ENCODE measurements around the gene MLC1.

The MLC1 gene

DNA sequence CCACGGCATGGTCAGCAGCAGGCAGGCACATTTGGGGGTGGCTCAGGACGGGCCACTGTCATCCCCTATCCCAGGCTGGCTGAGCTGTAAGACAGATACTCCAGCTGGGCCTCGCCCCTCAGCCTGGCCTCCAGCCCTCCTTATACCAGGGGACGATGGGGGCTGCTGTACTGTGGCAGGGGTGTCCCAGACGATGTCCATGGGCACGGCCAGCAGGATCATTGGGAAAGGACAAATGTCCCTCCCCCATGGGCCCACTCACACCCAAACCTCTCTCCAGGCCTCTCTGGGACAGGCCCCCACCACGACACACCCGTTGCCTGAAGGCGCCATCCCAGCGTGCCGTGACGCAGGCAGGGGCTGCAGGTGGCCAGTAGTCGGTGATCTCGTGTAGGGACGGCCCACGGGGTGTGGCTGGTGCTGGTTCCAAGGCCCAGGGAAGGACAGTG lies 71.1 kb downstream of the MLC1 start:
- DNase-seq = no peak

DNA sequence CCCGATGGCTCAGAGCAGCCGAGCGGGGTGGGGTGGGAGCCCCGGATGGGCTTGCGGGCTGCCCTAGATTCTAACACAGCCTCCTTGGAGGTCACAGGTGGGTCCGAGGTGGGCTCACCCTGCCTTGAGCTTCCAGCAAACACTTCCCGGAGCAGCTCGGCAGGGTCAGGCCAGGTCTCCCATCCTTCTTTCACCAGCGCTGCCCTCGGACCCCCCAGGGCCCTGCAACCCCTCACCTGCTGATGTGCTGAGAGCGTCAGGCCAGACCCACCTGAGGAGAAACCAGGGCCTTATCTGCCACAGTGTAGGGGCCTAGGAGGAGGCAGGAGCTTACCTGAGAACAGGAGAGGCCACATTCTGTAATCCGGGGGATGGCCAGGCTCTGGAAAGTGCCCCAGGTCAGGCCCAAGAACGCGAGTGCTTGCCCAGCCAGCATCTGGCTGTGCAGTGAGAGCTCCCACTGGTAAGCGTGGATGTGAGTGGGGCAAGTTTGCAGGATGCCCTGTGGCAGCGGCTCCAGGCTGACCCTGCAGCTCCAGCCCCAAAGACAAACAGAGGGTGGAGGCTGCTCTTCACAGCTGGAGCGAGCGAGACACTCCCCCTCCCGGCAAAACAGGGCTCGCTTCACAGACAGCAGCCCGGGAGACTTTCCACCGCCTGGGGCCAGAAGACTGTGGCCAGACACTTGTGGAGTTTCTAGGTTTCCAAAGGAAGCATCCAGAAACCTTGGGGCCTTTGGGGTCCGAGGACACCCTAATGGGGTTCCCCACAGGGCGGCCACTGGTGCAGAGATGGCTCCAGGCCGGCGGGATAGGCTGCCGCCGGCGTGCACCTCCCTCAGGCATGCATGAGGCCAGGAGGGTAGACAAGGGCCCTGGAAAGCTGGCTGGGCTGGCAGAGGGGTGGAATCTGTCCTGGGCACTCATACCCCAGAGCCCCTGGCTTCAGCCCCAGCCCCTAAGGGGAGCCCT lies 72.7 kb downstream of the MLC1 start, which contains the start of gene IL17REL:
Gene IL17REL (minus strand): TSS at position 555 of the 971 bp plus-strand sequence. CDS start 119 bp downstream, at position 436.
- no peak for DNase-seq

DNA sequence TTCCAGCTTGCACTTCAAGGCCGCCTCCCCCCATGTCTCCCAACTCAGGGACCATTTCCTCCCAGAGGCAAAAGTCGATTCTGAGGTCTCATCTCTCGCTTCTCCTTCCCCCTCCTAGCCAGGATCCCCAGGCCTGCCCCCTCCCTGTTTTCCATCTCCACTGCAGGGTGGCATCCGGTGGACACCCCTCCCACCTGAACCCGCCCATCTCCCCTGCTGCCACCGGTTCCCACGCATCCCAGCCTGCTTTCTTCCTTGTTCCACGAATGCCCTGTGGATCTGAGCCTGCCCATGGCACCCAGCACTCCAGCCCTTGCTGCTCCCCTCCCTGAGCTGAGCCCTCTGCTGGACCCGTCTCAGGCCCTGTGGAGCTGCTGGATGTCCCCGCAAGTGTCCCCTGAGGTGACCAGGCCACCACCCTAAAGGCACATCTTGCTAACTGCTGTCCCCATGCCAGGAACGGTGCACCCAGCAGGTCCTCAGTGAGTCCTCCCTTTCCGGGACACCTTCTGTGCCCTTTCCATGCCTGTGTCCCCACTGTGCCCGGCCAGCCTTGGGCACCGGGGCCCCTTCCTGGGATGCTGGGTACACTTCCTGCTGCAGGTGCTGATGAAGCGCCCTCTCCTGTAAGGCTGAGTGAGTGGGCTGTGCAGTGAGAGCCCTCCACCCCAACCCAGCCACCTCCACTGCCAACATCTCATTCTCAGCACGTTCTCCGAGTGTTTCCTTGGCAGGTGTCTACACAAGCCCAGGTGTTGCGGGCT lies 73.6 kb downstream of the MLC1 start:
- no peak for DNase-seq

DNA sequence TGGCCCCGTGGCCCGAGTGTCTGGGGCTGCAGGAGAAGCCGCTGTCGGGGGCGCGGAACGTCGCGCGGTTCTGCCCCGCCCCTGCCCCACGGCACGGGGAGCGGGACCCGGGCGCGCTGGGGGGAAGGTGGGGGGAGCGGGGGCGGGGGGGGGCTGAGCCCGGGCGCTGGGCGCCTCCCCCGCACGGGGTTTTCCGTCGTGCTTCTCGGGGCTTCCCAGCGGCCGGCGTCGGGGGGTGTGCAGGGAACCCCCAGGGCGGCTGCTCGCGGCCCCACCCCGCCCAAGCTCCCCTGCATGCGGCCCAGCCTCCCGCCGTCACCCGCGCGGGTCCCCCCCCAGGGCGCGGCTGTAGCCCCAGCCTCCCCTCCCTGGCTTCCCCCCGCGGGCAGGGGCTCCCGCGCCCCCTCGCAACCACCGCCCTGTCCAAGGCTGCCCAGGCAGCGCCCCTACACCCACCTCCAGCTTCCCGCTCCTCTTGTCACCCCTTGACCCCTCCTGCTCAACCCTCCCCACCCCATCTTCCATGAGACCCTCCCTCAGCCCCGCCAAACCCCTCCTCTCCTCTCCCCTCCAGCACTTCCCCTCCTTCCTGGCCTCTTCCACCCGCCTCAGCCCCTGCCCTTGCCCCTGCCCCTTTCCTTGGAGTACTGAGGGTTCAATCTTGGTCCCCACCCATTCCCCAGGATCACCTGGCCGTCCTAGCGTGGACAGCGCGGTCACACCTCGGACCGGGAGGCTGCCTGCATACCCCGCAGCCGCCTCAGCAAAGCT lies 74.4 kb downstream of the MLC1 start:
- peak; percentile 58 for DNase-seq

DNA sequence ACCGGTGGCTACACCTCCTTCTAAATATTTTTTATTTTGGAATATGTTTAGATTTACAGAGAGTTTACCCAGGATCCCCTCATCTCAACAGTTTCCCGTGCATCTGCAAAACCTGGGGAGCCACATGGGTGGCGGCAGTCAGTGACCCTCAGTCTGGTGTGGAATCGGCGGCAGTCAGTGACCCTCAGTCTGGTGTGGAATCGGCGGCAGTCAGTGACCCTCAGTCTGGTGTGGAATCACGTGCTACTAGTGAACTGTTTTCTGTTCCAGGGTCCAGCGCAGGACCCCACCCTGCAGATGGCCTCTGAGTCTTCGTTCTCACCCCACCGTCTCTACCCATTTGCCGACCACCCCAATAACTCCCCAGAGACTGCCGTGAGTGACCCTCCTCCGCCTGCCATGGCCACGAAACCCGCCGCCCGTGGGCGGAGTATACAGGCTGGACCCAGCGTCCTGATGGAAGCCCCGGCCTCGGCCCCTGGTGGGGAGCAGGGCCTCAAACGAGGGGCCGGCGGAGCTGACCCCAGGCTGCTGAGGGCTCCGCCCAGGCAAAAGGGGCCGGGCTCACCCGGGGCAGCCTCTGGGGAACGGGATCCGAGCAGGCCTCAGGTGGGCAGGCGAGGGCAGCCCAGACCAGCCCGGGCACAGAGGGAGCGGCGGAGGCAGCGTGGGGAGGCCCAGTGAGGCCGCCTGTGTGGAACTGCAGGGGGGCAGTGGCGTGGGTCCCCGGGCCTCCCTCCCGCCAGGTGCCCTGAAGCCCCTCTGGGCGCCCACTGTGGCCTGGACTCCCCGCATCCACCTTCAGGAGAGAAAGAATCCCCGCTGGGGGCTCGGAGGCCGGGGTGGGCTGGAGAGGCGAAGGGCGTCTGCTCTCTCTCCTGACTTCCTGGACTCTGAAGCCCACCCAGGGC lies 75.2 kb downstream of the MLC1 start:
- no peak for DNase-seq

Measured in central memory CD4-positive, alpha-beta T cell (primary cell).